HepG2 (cell line): ENCODE data around the gene LZTR1. TPM values are rescaled to one million over a fixed set of nuclear protein-coding genes. Genes with fewer than 3 reads are reported as not detected.

Source experiments
- ARNT2 ChIP-seq: sonication (generic); formaldehyde crosslinking; IDR thresholded peaks from 2 replicates; pipeline ENCODE4 v1.8.0; 2022; ENCODE audit warnings: mild to moderate bottlenecking, low read depth, missing genetic modification reagents, moderate library complexity
- ASH2L ChIP-seq: fragments of 300-600, 200-600 bp; sonication (generic); IDR thresholded peaks from 2 replicates; pipeline ENCODE4 v1.7.0; 2017; ENCODE audit warnings: low read depth, mild to moderate bottlenecking, moderate library complexity, mixed read lengths, low read length; ENCODE audit not compliant: insufficient read length
- CBFB ChIP-seq: sonication (generic); formaldehyde crosslinking; IDR thresholded peaks from 2 replicates; pipeline ENCODE4 v1.4.0; 2020; ENCODE audit warnings: missing genetic modification reagents
- EP300 ChIP-seq, 3 experiments: sonication (generic) in 1 of 3; formaldehyde crosslinking in 1 of 3; IDR thresholded peaks; 2 replicates each; pipeline versions ENCODE4 v1.5.1 to v1.6.1; 2011 to 2020; ENCODE audit warnings: low read depth in 2 of 3, low read length in 2 of 3, borderline replicate concordance in 1 of 3, improper control_type of control experiment in 1 of 3, mild to moderate bottlenecking in 1 of 3, missing genetic modification reagents in 1 of 3, moderate library complexity in 1 of 3
- FOSL1 ChIP-seq: sonication (generic); formaldehyde crosslinking; IDR thresholded peaks from 2 replicates; pipeline ENCODE4 v1.9.0; 2021; ENCODE audit warnings: missing genetic modification reagents, borderline replicate concordance
- FOXP1 ChIP-seq, 2 experiments: fragments of 450-650 bp in 1 of 2; IDR thresholded peaks; 2 replicates each; pipeline ENCODE4 v1.6.1; 2017 to 2018; ENCODE audit warnings: antibody characterized with exemption in 1 of 2
- GATAD2A ChIP-seq: IDR thresholded peaks from 2 replicates; pipeline ENCODE4 v1.6.1; 2016
- KDM5A ChIP-seq: fragments of 200-600 bp; sonication (generic); IDR thresholded peaks from 2 replicates; pipeline ENCODE4 v1.7.0; 2018; ENCODE audit warnings: antibody characterized with exemption, mild to moderate bottlenecking, low read length, borderline replicate concordance
- PHF21A ChIP-seq: sonication (generic); formaldehyde crosslinking; IDR thresholded peaks from 2 replicates; pipeline ENCODE4 v1.5.0; 2020; ENCODE audit warnings: mild to moderate bottlenecking, missing genetic modification reagents
- POLR2A ChIP-seq, 2 experiments: IDR thresholded peaks; 2 replicates each; pipeline ENCODE4 v1.6.1; 2011; ENCODE audit warnings: low read depth in 2 of 2, low read length in 2 of 2, mild to moderate bottlenecking in 1 of 2, moderate library complexity in 1 of 2; ENCODE audit not compliant: insufficient read depth in 1 of 2
- SOX5 ChIP-seq: IDR thresholded peaks from 2 replicates; pipeline ENCODE4 v1.6.1; 2016; ENCODE audit warnings: borderline replicate concordance
- U2AF2 ChIP-seq: fragments of 200-400 bp; formaldehyde crosslinking; IDR thresholded peaks from 2 replicates; pipeline ENCODE4 v1.6.1; 2017; ENCODE audit warnings: low read depth, mild to moderate bottlenecking, low read length
- USF2 ChIP-seq, 2 experiments: sonication (generic) in 1 of 2; formaldehyde crosslinking in 1 of 2; IDR thresholded peaks; 2 replicates each; pipeline versions ENCODE4 v1.5.1 to v1.6.1; 2011 to 2020; ENCODE audit warnings: borderline replicate concordance in 1 of 2, low read depth in 1 of 2, low read length in 1 of 2, mild to moderate bottlenecking in 1 of 2, missing genetic modification reagents in 1 of 2, moderate library complexity in 1 of 2
- ZFP62 ChIP-seq: sonication (generic); formaldehyde crosslinking; IDR thresholded peaks from 2 replicates; pipeline ENCODE4 v1.4.0; 2020; ENCODE audit warnings: missing genetic modification reagents
- ZNF230 ChIP-seq: sonication (generic); formaldehyde crosslinking; IDR thresholded peaks from 2 replicates; pipeline ENCODE4 v1.4.0; 2020; ENCODE audit warnings: mild to moderate bottlenecking, missing genetic modification reagents
- ZNF431 ChIP-seq: sonication (generic); formaldehyde crosslinking; IDR thresholded peaks from 2 replicates; pipeline ENCODE4 v1.9.0; 2022; ENCODE audit warnings: missing genetic modification reagents, low read depth, mild to moderate bottlenecking, borderline replicate concordance
- ZNF530 ChIP-seq: sonication (generic); formaldehyde crosslinking; IDR thresholded peaks from 2 replicates; pipeline ENCODE4 v1.5.0; 2020; ENCODE audit warnings: low read depth, mild to moderate bottlenecking, missing genetic modification reagents
- ZNF546 ChIP-seq: sonication (generic); formaldehyde crosslinking; conservative IDR thresholded peaks from 2 replicates; pipeline ENCODE4 v1.8.1; 2023; ENCODE audit warnings: mild to moderate bottlenecking, missing genetic modification reagents
- ZNF556 ChIP-seq: sonication (generic); formaldehyde crosslinking; IDR thresholded peaks from 2 replicates; pipeline ENCODE4 v1.4.0; 2020; ENCODE audit warnings: mild to moderate bottlenecking, missing genetic modification reagents, borderline replicate concordance
- polyA plus RNA-seq, 8 experiments: library from polyadenylated mRNA; depleted of rRNA in 3 of 8; stranded (reverse) in 7 of 8; unstranded in 1 of 8; fragments of >200 nt; fragmentation: Illumina TruSeq in 4 of 8; extraction: Trizol in 4 of 8; gene quantifications; 2 replicates each; pipeline versions ENCODE4 v1.2.1 to v1.2.3, GENCODE V29; 2011 to 2016; ENCODE audit warnings: low read depth in 4 of 8, missing spikeins in 1 of 8, mixed read lengths in 1 of 8; ENCODE audit not compliant: insufficient read depth in 1 of 8
- total RNA-seq, 5 experiments: library from RNA; depleted of rRNA; stranded (reverse); fragments of >200 nt; fragmentation: Illumina TruSeq; extraction: Trizol; gene quantifications; 2 replicates each; pipeline ENCODE4 v1.2.3, GENCODE V29; 2016; ENCODE audit warnings: low read depth in 1 of 5
- TF ChIP-seq, protein P1 (sequence below): IDR thresholded peaks from 2 replicates; pipeline ENCODE4 v1.6.1; 2016; ENCODE audit warnings: low read depth, missing genetic modification reagents, missing compliant biosample characterization
- TF ChIP-seq, protein P2 (sequence below): sonication (generic); formaldehyde crosslinking; IDR thresholded peaks from 2 replicates; pipeline ENCODE4 v1.4.0; 2020; ENCODE audit warnings: mild to moderate bottlenecking, low read depth, missing genetic modification reagents

Gene LZTR1
- total and polyA plus RNA-seq, 2 of the 13 experiments (the other 11 are each of a cell fraction or from before 2014, with no cell fraction given): 21.8 to 22.4 TPM

- TF ChIP-seq ARNT2: no peak
- 0 out of 2 replicates have a peak, but pooled peaks have one; percentile 55 for TF ChIP-seq ZNF546 (CRISPR knock-in tag)
- TF ChIP-seq CBFB: no peak
- no peak for TF ChIP-seq POLR2A (IDR thresholded peaks at IDR 0.05; ENCODE audit: insufficient read depth in 1 of 2, low read depth in 2 of 2, low read length in 2 of 2)
- TF ChIP-seq FOXP1 (IDR thresholded peaks at IDR 0.05): no peak
- no peak for TF ChIP-seq FOXP1 (CRISPR knock-in tag; IDR thresholded peaks at IDR 0.05)
- TF ChIP-seq, protein P1, sequence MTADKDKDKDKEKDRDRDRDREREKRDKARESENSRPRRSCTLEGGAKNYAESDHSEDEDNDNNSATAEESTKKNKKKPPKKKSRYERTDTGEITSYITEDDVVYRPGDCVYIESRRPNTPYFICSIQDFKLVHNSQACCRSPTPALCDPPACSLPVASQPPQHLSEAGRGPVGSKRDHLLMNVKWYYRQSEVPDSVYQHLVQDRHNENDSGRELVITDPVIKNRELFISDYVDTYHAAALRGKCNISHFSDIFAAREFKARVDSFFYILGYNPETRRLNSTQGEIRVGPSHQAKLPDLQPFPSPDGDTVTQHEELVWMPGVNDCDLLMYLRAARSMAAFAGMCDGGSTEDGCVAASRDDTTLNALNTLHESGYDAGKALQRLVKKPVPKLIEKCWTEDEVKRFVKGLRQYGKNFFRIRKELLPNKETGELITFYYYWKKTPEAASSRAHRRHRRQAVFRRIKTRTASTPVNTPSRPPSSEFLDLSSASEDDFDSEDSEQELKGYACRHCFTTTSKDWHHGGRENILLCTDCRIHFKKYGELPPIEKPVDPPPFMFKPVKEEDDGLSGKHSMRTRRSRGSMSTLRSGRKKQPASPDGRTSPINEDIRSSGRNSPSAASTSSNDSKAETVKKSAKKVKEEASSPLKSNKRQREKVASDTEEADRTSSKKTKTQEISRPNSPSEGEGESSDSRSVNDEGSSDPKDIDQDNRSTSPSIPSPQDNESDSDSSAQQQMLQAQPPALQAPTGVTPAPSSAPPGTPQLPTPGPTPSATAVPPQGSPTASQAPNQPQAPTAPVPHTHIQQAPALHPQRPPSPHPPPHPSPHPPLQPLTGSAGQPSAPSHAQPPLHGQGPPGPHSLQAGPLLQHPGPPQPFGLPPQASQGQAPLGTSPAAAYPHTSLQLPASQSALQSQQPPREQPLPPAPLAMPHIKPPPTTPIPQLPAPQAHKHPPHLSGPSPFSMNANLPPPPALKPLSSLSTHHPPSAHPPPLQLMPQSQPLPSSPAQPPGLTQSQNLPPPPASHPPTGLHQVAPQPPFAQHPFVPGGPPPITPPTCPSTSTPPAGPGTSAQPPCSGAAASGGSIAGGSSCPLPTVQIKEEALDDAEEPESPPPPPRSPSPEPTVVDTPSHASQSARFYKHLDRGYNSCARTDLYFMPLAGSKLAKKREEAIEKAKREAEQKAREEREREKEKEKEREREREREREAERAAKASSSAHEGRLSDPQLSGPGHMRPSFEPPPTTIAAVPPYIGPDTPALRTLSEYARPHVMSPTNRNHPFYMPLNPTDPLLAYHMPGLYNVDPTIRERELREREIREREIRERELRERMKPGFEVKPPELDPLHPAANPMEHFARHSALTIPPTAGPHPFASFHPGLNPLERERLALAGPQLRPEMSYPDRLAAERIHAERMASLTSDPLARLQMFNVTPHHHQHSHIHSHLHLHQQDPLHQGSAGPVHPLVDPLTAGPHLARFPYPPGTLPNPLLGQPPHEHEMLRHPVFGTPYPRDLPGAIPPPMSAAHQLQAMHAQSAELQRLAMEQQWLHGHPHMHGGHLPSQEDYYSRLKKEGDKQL (CRISPR knock-in tag): no peak
- peak; percentile 69 for TF ChIP-seq GATAD2A (CRISPR knock-in tag)
- TF ChIP-seq ZFP62 (CRISPR knock-in tag): no peak
- TF ChIP-seq ZNF530 (CRISPR knock-in tag): no peak
- TF ChIP-seq, protein P2, sequence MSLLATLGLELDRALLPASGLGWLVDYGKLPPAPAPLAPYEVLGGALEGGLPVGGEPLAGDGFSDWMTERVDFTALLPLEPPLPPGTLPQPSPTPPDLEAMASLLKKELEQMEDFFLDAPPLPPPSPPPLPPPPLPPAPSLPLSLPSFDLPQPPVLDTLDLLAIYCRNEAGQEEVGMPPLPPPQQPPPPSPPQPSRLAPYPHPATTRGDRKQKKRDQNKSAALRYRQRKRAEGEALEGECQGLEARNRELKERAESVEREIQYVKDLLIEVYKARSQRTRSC (CRISPR knock-in tag): no peak
- no peak for TF ChIP-seq ASH2L
- TF ChIP-seq FOSL1: no peak
- peak; percentile 56 for TF ChIP-seq SOX5 (CRISPR knock-in tag)
- no peak for TF ChIP-seq EP300 (IDR thresholded peaks at IDR 0.05; ENCODE audit: low read depth in 2 of 2, low read length in 2 of 2)
- TF ChIP-seq EP300 (CRISPR knock-in tag; IDR thresholded peaks at IDR 0.05; ENCODE audit: borderline replicate concordance): no peak
- no peak for TF ChIP-seq KDM5A
- TF ChIP-seq USF2 (IDR thresholded peaks at IDR 0.05; ENCODE audit: low read depth, low read length): no peak
- TF ChIP-seq USF2 (CRISPR knock-in tag; IDR thresholded peaks at IDR 0.05; ENCODE audit: borderline replicate concordance): no peak
- TF ChIP-seq PHF21A (CRISPR knock-in tag): no peak
- 0 out of 2 replicates have a peak, but pooled peaks have one; percentile 61 for TF ChIP-seq ZNF431 (CRISPR knock-in tag)
- TF ChIP-seq U2AF2: no peak
- no peak for TF ChIP-seq ZNF556
- TF ChIP-seq ZNF230 (CRISPR knock-in tag): peak; percentile 64; the same call in 1 of the 2 replicates
These were observed 27.7 kb downstream of the LZTR1 start (continued) for GRCh38 chr22:21009638-21010425.
